NCI-H1417 treated with DMSO at 0.1 percent for 48 hours (cell line): ENCODE data around the gene RAD50.
"Not testable (repeated sequence)": the region's sequence is repeated elsewhere in the genome, so short reads cannot be mapped to it uniquely, and the experiment has no call there.

ENCODE experiments used
- DNase-seq: peaks from one replicate; lab custom pipeline; 2025; lab: John Stamatoyannopoulos, UW

Gene RAD50

DNA sequence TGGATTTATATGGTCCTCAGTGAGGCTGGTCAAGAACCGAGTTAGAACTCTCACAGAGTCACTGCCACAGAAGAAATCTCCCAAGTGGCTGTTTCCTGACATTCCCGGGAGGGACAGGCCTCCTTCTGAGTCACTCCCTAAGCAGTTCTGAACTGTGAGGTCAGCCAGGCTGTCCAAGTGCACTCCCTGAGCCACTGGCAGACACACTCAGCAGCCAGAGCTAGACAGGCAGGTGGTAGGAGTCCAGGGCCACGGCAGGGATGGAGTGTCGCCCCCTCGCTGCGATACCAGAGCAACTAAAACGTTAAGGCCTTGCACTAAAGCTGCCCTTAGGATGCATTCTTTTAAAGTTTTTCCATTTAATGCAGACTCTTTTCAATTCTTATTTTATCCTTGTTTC, 120.4 kb downstream of the RAD50 start:
- no peak for DNase-seq

DNA sequence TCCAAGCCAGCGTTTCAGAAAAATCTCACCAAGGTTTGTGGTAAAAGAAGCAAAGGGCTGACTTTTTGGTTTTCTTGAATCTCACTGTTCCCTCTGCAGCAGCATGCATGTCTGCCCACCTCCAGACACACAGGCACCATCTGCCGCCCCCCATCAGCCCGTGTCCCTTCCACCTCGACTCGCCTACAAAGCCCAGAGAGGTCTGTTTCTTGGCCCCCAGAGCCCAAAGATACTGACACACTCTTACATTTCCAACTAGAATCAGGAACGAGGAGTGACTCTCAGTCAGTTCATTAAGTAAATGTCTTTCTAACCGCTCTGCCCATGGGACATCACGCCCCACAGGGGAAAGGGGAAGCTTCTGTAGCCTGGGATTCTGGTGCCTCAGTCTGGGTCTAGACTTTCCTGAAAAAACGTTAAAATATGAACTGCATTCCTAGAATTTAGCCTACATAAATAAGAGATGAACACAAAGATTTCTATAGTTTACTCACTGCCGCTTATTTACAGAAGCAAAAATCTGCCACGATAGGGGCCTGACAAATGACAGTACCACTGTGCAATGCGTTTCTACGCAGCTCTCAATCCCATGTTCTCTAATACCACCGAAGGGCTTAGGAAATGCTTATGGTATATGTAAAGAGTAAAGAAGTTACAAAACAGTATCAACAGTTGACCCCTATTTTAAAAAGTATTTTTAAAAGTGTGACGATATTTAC, 121.1 kb downstream of the RAD50 start:
- DNase-seq: no peak

DNA sequence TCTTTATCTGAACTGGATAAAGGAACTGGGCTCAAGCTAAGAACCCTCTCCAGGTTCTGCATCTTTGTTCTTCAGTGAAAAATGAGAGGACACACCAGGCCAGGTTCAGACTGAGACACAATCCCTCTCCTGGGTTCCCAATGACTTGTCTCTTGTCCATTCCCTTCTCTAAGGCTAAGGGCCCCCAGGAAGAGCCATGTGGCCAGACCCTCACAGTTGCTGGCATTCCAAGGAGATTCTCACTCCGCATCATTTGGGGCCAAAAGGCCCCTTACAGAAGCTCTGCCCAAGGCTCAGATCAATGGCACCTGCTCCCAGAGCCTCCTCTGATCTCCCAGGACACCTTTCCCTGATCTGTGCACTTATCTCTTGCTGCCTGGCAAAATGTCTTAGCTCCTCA, 122.0 kb downstream of the RAD50 start:
- no peak for DNase-seq

DNA sequence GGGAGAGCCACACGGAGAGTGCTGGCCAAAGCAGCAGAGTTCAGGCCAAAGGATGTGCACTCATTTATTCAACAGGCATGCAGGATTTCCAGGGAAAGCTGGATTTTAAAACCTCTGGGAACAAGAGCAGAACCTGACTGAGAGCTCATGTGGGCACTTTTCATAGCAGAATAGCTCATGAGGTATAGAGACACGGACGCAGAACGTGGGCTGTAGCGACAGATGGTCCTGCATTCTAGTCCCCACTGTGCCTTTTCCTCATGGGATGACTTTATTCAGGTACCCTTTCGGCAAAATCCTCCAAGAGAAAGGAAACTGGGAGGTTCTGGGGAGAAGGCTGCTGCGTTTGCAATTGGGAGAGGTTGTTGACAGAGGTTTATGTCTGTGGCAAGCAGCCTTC, 122.4 kb downstream of the RAD50 start:
- no peak for DNase-seq

GRCh38 chr5:132679717-132680380, 123.1 kb downstream of the RAD50 start:
- DNase-seq: no peak

- DNase-seq: no peak
Measured at GRCh38 chr5:132680780-132681475, 124.2 kb downstream of the RAD50 start.

DNA sequence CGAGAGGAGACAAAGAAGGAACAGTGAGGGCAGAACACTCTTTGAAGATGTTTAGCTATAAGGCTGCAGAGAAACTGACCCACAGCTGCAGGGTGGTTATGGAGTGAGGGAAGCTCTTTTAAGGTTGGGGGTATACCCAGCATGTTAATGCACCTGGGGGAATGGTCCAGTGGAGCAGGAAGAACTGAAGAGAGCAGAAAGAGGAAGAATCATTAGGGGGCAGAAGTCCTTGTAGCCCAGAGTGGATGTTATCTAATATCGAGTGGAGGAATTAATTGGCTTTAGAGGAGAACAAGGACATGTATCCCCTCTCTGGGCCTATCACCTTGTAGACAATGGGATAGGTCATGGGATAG, 124.7 kb downstream of the RAD50 start:
- DNase-seq: no peak

GRCh38 chr5:132681983-132682382, 125.2 kb downstream of the RAD50 start:
- no peak for DNase-seq

DNA sequence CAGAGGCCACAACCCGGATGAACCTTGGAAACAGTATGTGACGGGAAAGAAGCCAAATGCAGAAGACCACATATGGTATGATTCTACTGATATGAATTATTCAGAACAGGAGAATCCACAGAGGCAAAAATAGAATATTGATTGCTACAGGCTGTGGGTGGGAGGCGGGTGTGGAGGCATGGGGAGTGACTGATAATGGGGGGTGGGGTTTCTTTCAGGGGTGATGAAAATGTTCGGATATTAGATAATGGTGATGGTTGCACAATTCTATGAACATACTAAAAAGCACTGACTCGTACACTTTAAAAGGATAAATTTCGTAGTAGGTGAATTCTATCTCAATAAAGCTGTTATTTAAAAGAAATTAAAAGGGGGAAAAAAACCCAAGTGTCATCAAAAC, 127.7 kb downstream of the RAD50 start:
- no peak for DNase-seq

- DNase-seq: no peak
Measured at GRCh38 chr5:132684922-132685720, 128.3 kb downstream of the RAD50 start.

GRCh38 chr5:132686193-132686592, 129.4 kb downstream of the RAD50 start:
- DNase-seq: no peak

- DNase-seq: no peak
Measured at GRCh38 chr5:132687995-132688394, 131.2 kb downstream of the RAD50 start.

DNA sequence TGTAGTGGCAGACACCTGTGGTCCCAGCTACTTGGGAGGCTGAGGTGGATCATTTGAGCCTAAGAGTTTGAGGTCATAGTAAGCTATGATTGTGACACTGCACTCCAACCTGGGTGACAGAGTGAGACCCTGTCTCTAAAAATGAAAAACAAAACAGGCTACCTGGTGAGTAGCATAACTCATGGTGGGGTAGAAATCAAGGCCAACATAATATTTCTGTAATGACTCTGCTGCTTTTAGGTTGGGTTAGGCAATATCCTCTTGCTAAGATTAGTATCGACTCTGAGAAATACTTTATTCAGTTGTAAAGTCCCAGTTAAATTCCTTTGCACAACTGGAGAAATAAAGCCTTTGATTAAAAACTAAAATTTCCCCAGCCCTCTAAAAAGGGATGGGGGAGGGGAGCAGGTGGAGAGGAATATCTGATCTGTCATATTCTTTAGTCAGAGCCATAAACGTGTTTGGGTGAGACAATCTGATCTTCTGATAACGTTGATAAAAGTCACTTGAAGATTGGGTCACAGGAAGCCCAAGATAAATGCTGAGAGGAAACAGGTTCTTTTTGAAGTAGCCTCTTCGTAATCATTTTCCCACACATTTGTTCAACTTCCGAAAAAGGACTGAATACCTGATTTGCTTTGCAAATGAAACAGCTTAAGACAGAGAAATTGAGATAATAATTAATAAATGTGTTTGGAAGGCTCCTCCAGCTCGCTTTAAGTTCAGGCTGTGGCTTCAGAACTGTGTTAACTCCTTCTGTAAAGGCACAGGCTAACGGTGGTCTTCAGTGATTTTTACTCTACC, 132.0 kb downstream of the RAD50 start:
- DNase-seq: no peak

- no peak for DNase-seq
Measured at GRCh38 chr5:132689513-132689912, 132.7 kb downstream of the RAD50 start.

DNA sequence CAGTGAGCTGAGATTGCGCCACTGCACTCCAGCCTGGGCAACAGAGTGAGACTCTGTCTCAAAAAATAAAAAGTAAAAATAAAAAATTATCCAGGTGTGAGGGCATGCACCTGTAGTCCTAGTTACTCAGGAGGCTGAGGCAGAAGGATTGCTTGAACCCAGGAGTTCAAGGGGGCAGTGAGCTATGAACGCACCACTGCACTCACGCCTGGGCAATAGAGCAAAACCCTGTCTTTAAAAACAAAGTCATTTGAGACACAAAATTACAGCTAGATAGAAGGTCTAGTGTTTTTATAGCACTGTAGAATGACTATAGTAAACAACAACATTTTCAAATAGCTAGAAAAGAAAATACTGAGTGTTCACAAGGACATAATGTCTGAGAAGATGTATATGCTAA, 133.4 kb downstream of the RAD50 start:
- no peak for DNase-seq

DNA sequence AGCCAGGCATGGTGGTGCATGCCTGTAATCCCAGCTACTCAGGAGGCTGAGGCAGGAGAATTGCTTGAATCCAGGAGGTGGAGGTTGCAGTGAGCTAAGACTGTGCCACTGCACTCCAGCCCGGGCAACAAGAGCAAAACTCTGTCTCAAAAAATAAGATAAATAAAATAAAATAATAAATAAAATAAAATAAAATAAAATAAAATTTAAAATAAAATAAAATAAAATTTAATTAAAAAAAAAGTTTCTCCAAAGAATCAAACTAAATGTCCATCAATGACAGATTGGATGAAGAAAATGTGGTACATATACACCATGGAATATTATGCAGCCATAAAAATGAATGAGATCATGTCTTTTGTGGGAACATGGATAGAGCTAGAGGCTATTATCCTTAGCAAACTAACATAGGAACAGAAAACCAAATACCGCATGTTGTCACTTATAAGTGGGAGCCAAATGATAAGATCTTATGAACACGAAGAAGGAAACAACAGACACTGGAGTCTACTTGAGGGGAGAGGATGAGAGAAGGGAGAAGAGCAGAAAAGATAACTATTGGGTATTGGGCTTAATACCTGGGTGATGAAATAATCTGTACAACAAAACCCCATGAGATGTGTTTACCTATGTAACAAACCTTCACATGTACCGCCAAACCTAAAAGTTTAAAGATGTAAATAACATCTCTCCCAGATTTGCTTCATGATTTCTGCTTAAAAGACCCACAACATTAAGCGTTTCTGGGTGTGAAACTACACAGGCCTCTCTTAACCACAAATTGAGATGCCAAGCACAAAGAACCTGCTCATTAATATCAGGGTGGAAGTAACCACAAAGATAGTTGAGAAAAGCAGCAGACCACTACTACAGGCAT, 135.2 kb downstream of the RAD50 start:
- not testable (repeated sequence) for DNase-seq

DNA sequence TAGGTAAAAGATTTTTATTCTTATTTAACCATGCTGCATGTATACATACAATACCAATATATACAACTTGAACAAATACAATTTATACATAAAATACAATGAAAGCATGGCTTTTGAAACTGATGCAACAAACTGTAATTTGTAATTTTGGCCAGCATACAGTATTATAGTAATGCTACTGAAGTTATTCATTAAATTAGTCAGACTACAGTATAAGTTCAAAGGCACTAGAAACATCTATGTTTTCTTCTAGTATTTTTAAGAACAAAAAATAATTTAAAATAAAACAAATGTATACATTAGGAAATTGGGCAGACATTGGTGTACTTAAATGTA, 135.8 kb downstream of the RAD50 start:
- no peak for DNase-seq
